ENCODE measurements around the gene RUNX2.

The RUNX2 gene

DNA sequence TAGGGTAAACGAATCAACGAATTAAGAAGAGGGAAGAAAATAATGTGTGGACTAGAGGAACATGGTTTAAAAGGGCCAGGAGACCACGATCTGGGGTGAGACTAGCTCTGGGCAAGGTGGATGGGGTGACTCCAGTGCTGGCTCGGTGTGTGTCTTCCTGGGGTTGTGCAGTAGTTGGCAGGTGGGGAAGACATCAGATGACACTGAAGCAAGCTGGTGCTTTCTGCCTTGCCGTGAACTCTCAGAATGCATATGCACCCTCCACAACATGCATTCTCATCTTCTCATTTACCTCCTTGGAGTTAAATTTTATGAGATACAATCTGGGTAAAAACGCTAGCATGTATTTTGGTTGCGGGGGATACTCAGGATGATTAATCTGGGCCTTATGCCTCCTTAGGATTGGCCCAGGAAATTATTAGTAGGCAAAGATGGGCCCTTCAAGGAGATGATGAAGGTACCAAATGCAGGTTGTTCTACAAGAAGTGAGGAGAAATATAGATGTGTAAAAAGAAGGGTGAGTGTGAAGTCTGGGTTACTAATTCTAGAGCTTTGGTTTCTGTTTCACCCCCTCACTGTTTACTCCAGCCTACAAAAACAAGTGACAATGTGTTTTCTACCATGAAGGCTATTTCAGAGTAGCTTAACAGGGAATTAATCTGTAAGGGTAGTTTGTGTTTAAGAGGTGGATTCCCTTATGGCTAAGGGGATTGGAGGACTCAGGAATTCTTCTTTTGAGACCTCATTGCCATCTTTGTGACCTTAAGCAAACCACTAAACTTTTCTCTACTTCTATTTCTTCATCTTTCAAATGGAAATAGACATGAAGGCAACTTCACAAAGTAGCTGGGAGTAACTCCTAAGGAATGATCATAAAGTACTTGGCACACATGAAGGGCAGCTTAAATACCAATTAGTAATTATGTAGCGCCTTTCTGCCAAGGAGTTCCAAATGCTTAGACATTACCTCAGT is 120.6 kb downstream of the RUNX2 start:
- peak; percentile 43 for DNase-seq (ENCODE audit: low read depth)
- H3K4me3 ChIP-seq (ENCODE audit: control insufficient read depth, low read depth, low read length): no peak overlapping the region
- TF ChIP-seq, protein P1, sequence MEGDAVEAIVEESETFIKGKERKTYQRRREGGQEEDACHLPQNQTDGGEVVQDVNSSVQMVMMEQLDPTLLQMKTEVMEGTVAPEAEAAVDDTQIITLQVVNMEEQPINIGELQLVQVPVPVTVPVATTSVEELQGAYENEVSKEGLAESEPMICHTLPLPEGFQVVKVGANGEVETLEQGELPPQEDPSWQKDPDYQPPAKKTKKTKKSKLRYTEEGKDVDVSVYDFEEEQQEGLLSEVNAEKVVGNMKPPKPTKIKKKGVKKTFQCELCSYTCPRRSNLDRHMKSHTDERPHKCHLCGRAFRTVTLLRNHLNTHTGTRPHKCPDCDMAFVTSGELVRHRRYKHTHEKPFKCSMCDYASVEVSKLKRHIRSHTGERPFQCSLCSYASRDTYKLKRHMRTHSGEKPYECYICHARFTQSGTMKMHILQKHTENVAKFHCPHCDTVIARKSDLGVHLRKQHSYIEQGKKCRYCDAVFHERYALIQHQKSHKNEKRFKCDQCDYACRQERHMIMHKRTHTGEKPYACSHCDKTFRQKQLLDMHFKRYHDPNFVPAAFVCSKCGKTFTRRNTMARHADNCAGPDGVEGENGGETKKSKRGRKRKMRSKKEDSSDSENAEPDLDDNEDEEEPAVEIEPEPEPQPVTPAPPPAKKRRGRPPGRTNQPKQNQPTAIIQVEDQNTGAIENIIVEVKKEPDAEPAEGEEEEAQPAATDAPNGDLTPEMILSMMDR (conservative IDR thresholded peaks at IDR 0.05; ENCODE audit: control insufficient read depth, insufficient read depth, low read depth, low read length): no peak

DNA sequence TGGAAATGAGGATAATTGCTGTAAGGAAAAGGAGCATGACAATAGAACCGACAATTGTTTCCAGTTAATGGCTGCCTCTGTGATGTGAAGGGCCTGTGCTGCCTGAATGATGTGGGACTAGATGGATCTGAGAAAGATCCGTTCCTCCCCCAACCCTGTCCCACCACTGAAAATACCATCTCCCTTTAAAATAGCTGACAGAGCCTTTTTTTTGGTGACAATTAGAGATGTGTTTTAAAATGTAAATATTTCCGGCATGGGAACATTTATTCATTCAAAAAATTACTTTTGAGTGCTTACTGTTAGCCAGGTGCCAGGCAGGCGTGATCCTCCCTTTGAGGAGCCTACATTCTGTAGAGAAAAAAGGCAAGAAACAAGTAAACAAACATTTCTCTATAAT is 122.0 kb downstream of the RUNX2 start:
- DNase-seq (ENCODE audit: low read depth): no peak
- H3K4me3 ChIP-seq (ENCODE audit: control insufficient read depth, low read depth, low read length): no peak overlapping the region
- TF ChIP-seq, protein P1 (conservative IDR thresholded peaks at IDR 0.05; ENCODE audit: control insufficient read depth, insufficient read depth, low read depth, low read length): no peak

DNA sequence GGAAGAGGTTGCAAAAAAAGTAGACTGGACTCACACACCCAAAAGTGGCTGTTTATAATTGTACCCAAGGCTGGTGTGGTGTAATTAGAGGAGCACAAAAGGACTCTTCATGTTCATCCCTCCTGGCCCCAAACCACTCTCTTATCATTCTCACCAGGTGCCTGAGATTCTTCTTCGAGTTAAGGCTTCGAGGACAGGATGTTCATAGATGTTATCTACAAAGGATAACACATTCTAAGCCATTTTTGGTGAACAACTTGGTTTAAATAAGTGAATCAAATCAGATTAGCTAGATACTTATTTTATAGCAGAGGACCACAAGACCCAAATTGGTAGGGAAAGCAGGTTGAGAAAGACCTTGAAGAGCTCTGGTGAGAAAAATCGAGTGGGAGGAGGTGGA is 122.7 kb downstream of the RUNX2 start:
- no peak overlapping the region for H3K4me3 ChIP-seq (ENCODE audit: control insufficient read depth, low read depth, low read length)
- DNase-seq (ENCODE audit: low read depth): no peak
- TF ChIP-seq, protein P1 (conservative IDR thresholded peaks at IDR 0.05; ENCODE audit: control insufficient read depth, insufficient read depth, low read depth, low read length): no peak

DNA sequence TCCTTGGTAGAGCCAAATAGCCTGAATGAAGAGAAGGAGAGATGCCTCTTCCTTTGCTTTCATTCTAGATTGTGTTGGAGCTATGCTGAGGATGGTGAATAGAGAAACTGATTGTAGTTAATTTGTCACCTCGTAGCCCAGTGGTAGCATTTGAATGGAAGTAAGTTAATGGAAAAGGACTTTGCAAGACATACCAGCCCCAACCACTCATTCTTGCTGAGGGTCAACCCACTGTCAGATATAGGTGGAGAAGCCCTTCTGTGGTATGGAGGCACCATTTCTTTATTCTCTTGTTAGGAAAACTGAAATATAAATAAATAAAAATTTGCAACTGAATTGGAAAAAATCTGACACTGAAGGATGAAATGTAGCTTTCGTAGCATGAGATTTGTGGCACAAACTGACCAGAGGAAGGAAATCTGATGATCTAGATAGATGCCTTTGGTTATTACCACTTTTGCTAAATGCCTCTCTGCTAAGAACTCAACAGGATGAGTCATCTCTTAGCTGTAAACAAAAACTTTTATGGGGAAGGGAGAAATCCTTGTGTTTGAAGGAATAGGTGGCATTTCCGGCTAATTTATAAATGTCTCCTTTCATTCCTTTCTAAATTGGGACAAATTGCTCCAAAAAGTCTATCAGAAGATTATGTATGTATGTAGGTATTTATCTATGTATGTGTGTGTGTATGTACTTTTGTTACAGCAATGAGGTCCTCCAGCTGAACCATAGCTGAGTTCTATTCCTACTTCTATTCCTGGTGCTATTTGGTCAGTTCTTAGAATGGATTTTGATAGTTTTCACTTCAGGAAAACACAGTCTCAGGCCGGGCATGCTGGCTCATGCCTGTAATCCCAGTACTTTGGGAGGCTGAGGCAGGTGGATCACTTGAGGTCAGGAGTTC is 126.1 kb downstream of the RUNX2 start:
- peak; percentile 74 for DNase-seq (ENCODE audit: low read depth)
- TF ChIP-seq, protein P1 (conservative IDR thresholded peaks at IDR 0.05; ENCODE audit: control insufficient read depth, insufficient read depth, low read depth, low read length): no peak
- no peak overlapping the region for H3K4me3 ChIP-seq (ENCODE audit: control insufficient read depth, low read depth, low read length)

DNA sequence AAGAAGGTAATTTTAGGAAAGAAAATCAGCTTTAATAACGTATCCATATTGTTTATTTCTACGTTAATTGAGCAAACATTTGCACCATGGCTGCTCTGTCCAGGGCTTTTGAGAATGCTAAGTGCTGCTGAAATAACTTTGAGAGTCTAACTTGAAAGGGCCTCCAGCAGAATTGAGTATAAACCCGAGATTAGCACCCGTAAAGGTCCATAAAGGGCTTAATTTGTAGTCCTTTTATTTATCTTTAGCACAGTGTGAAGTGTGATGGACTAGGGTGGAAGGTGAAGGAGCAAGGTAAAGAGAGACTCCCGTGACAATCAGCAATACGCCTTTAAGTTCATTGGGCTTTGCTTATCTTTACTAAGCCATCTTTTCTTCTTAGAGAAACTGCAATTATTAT is 127.3 kb downstream of the RUNX2 start:
- TF ChIP-seq, protein P1 (conservative IDR thresholded peaks at IDR 0.05; ENCODE audit: control insufficient read depth, insufficient read depth, low read depth, low read length): no peak
- H3K4me3 ChIP-seq (ENCODE audit: control insufficient read depth, low read depth, low read length): no peak overlapping the region
- DNase-seq (ENCODE audit: low read depth): no peak

DNA sequence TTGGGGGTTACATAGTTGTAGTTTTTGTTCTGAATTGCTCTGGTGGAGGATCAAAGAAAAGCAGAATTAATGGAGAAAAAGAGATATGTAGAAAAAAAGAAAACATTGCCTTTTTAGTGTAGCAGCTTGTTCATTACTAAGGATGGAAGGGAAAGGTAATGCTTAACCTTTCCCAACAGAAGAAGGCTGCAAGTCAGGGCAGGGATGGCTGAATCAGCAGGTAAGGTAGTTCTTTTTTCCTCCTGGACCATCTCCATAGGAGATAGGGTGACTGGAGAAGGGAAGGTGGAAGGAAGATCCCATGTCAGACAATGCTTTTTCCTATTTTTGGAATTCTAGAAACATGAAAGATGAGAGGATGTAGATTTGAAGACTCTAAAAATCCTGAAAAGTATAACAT is 129.0 kb downstream of the RUNX2 start:
- no peak overlapping the region for H3K4me3 ChIP-seq (ENCODE audit: control insufficient read depth, low read depth, low read length)
- TF ChIP-seq, protein P1 (conservative IDR thresholded peaks at IDR 0.05; ENCODE audit: control insufficient read depth, insufficient read depth, low read depth, low read length): no peak
- no peak for DNase-seq (ENCODE audit: low read depth)
